Endothelial cell of umbilical vein (primary cell): ENCODE results near the gene TRAPPC2L. TPM values are rescaled to one million over a fixed set of nuclear protein-coding genes. Genes with fewer than 3 reads are reported as not detected.

Experiments used
- BruUV-seq: library from RNA; stranded (reverse); fragments of 400-500 nt; replicated peaks from 2 replicates; lab custom pipeline; 2021; lab: Mats Ljungman, UMichigan
- CTCF ChIA-PET: fragments of 300-600, 350-600 bp; sonication (Branson Sonifier 250); formaldehyde crosslinking; loops from one replicate; lab custom pipeline; 2021; ENCODE audit warnings: antibody characterized with exemption, inconsistent platforms; lab: Charles Lee
- POLR2A ChIA-PET: fragments of 300-600, 350-600 bp; sonication (Branson Sonifier 250); formaldehyde crosslinking; loops from one replicate; lab custom pipeline; 2021; ENCODE audit warnings: antibody characterized with exemption, inconsistent platforms; lab: Charles Lee
- DNase-seq: peaks from one replicate; pipeline ENCODE4 v3.0.0-alpha.2; 2011; ENCODE audit warnings: low read depth, low spot score
- FAIRE-seq: peaks from 2 replicates; lab custom pipeline; 2011; peaks lifted over from hg19 to GRCh38; lab: Jason Lieb, UNC
- H2AFZ ChIP-seq: 2 replicates; pipeline ENCODE4 v1.6.0; 2012; ENCODE audit warnings: low read depth, low read length, control low read depth, inconsistent platforms
- H3K27ac ChIP-seq: 2 replicates; pipeline ENCODE4 v1.5.1; 2011; ENCODE audit warnings: low read depth, mild to moderate bottlenecking, control low read depth, low read length, moderate library complexity; ENCODE audit not compliant: insufficient read depth
- H3K27me3 ChIP-seq, 2 experiments: 2 replicates each; pipeline versions ENCODE4 v1.6.0 to v1.6.1; 2011; ENCODE audit warnings: low read length in 2 of 2, mixed read lengths in 1 of 2; ENCODE audit not compliant: control insufficient read depth in 2 of 2, insufficient read depth in 2 of 2
- H3K36me3 ChIP-seq, 2 experiments: 2 replicates in 1 of 2; 3 replicates in 1 of 2; pipeline ENCODE4 v1.5.1; 2011; ENCODE audit warnings: low read length in 2 of 2, mild to moderate bottlenecking in 1 of 2, moderate library complexity in 1 of 2; ENCODE audit not compliant: control insufficient read depth in 2 of 2, insufficient read depth in 2 of 2; ENCODE audit errors: extremely low read depth in 1 of 2
- H3K4me1 ChIP-seq: 3 replicates; pipeline ENCODE4 v1.5.1; 2011; ENCODE audit warnings: mild to moderate bottlenecking, low read length; ENCODE audit not compliant: control insufficient read depth, insufficient read depth; ENCODE audit errors: extremely low read depth
- H3K4me2 ChIP-seq: 2 replicates; pipeline ENCODE4 v1.6.1; 2011; ENCODE audit warnings: low read length, control low read depth, mixed read lengths; ENCODE audit not compliant: insufficient read depth
- H3K4me3 ChIP-seq, 3 experiments: fragments of 200-600 bp in 1 of 3; sonication (generic), shearing (Covaris generic) in 1 of 3; replicated peaks in 1 of 3; 2 replicates each; pipeline ENCODE4 v1.5.1; 2011 to 2016; ENCODE audit warnings: control low read depth in 3 of 3, low read length in 3 of 3, mild to moderate bottlenecking in 2 of 3, inconsistent platforms in 1 of 3, low read depth in 1 of 3, moderate library complexity in 1 of 3; ENCODE audit not compliant: insufficient read depth in 1 of 3
- H3K79me2 ChIP-seq: 2 replicates; pipeline ENCODE4 v1.6.0; 2012; ENCODE audit warnings: low read length, inconsistent platforms; ENCODE audit not compliant: control insufficient read depth, insufficient read depth
- H3K9ac ChIP-seq: replicated peaks from 2 replicates; pipeline ENCODE3; 2011; ENCODE audit warnings: low read length, control low read depth; ENCODE audit not compliant: insufficient read depth; ENCODE audit errors: extremely low read depth
- H3K9me1 ChIP-seq: replicated peaks from 3 replicates; pipeline ENCODE4 v1.6.0; 2011; ENCODE audit warnings: mild to moderate bottlenecking, low read length; ENCODE audit not compliant: control insufficient read depth, insufficient read depth; ENCODE audit errors: extremely low read depth
- H3K9me3 ChIP-seq: replicated peaks from 2 replicates; pipeline ENCODE4 v1.5.1; 2012; ENCODE audit warnings: low read length, inconsistent platforms; ENCODE audit not compliant: control insufficient read depth, insufficient read depth
- H4K20me1 ChIP-seq: replicated peaks from 2 replicates; pipeline ENCODE3; 2011; ENCODE audit warnings: mild to moderate bottlenecking, low read length; ENCODE audit not compliant: control insufficient read depth, insufficient read depth; ENCODE audit errors: extremely low read depth
- CTCF ChIP-seq, 2 donors: IDR thresholded peaks; 1 replicate in 1 of 2; 2 replicates in 1 of 2; pipeline ENCODE4 v1.5.1; 2011; ENCODE audit warnings: low read length in 2 of 2, mild to moderate bottlenecking in 2 of 2, moderate library complexity in 2 of 2, control low read depth in 1 of 2, inconsistent platforms in 1 of 2, low read depth in 1 of 2; ENCODE audit not compliant: insufficient read depth in 1 of 2; ENCODE audit errors: extremely low read depth in 1 of 2
- EZH2 ChIP-seq: IDR thresholded peaks from 2 replicates; pipeline ENCODE4 v1.6.1; 2012; ENCODE audit warnings: borderline replicate concordance, low read depth, mild to moderate bottlenecking, moderate library complexity, low read length, inconsistent platforms; ENCODE audit not compliant: severe bottlenecking
- FOS ChIP-seq: IDR thresholded peaks from 2 replicates; pipeline ENCODE4 v1.6.1; 2011; ENCODE audit warnings: mild to moderate bottlenecking, low read length, moderate library complexity, borderline replicate concordance; ENCODE audit not compliant: insufficient read depth
- GATA2 ChIP-seq: IDR thresholded peaks from 2 replicates; pipeline ENCODE4 v1.7.0; 2011; ENCODE audit warnings: low read depth, mild to moderate bottlenecking, moderate library complexity, mixed read lengths, low read length; ENCODE audit not compliant: insufficient read length, insufficient read depth
- JUN ChIP-seq: IDR thresholded peaks from 2 replicates; pipeline ENCODE4 v1.6.1; 2011; ENCODE audit warnings: borderline replicate concordance, low read depth; ENCODE audit not compliant: insufficient read length, insufficient read depth
- MAX ChIP-seq: IDR thresholded peaks from 2 replicates; pipeline ENCODE4 v1.6.1; 2011; ENCODE audit not compliant: insufficient read depth, insufficient read length
- MYC ChIP-seq: IDR thresholded peaks from one replicate; pipeline ENCODE4 v1.6.1; 2011; ENCODE audit warnings: mild to moderate bottlenecking, low read depth, low read length
- POLR2A ChIP-seq: IDR thresholded peaks from 2 replicates; pipeline ENCODE4 v1.6.1; 2012; ENCODE audit warnings: low read depth, mild to moderate bottlenecking, control low read depth, low read length
- POLR2AphosphoS5 ChIP-seq: IDR thresholded peaks from 2 replicates; pipeline ENCODE4 v1.6.1; 2012; ENCODE audit warnings: low read depth, mild to moderate bottlenecking, control low read depth, low read length, moderate library complexity; ENCODE audit not compliant: insufficient read depth
- dilution Hi-C: fragments of 300-500 bp; cut with MboI; formaldehyde crosslinking; loops from one replicate; pipeline ENCODE4 v1.15.0; 2019; ENCODE audit warnings: low sequenced_read_pairs; ENCODE audit not compliant: extremely low pct_ligation_motif_present
- intact Hi-C: fragments of 100-400 bp; cut with micrococcal nuclease; formaldehyde crosslinking; loops from one replicate; pipeline ENCODE4 v1.10.0; 2022
- polyA plus RNA-seq, 4 experiments: library from polyadenylated mRNA; depleted of rRNA in 3 of 4; stranded (reverse) in 3 of 4; unstranded in 1 of 4; fragments of >200 nt; gene quantifications; 2 replicates each; pipeline versions ENCODE4 v1.2.1 to v1.2.3, GENCODE V29; 2011 to 2012; ENCODE audit warnings: missing spikeins in 1 of 4
- total RNA-seq: library from RNA; stranded (reverse); gene quantifications from 2 replicates; pipeline ENCODE4 v1.2.3, GENCODE V29; 2021

TRAPPC2L gene
- total and polyA plus RNA-seq, 2 donors (not counting 3 experiments of a cell fraction or from before 2014, with no cell fraction given): 61.9 to 131 TPM

- Histone ChIP-seq H3K9me3 (no peaks in the 10 kb centered on the region), H3K27me3 (no peaks in the 10 kb centered on the region), H3K4me2 (no peak overlapping the region), H3K36me3 (peaks cover 0 to 16% of the 10 kb centered on the region in 2 experiments), H3K9ac (no peak overlapping the region), H3K9me1 (no peaks in the 10 kb centered on the region), H3K4me1 (no peaks in the 10 kb centered on the region), H3K79me2 (no peaks in the 10 kb centered on the region), H3K27ac (no peak overlapping the region), H2AFZ (no peak overlapping the region), H4K20me1 (no peaks in the 10 kb centered on the region), H3K4me3 (no peak overlapping the region)
- dilution Hi-C loops: no loop called here
- ChIA-PET POLR2A (no interaction called here), CTCF (interaction anchor here (1.1 kb wide), 1 partner anchor 17 kb away, joined by 3 read pairs; no protein-coding TSS in a partner anchor)
- intact Hi-C loops: no loop called here
- TF ChIP-seq FOS: no peak
- DNase-seq (no peak), FAIRE-seq (no peak)
- no TSS peak for BruUV-seq
Measured at GRCh38 chr16:88865310-88865709, 8.4 kb downstream of the TRAPPC2L start.

GRCh38 chr16:88865742-88866141 lies 8.8 kb downstream of the TRAPPC2L start:
- no peak overlapping the region for H3K4me3 ChIP-seq
- dilution Hi-C loops: no loop called here
- BruUV-seq: no TSS peak

More at GRCh38 chr16:88865742-88866141, 8.8 kb downstream of the TRAPPC2L start:
- Histone ChIP-seq H3K36me3 (peaks cover 0 to 12% of the 10 kb centered on the region in 2 experiments), H3K9ac (no peak overlapping the region), H3K9me3 (no peaks in the 10 kb centered on the region), H4K20me1 (no peaks in the 10 kb centered on the region), H3K79me2 (no peaks in the 10 kb centered on the region), H2AFZ (no peak overlapping the region), H3K27ac (no peak overlapping the region), H3K9me1 (no peaks in the 10 kb centered on the region), H3K4me2 (no peak overlapping the region), H3K4me1 (no peaks in the 10 kb centered on the region), H3K27me3 (no peaks in the 10 kb centered on the region)
- FAIRE-seq: no peak
- CTCF ChIA-PET: no interaction called here
- no peak for DNase-seq
- POLR2A ChIA-PET: no interaction called here
- intact Hi-C loops: no loop called here
- TF ChIP-seq POLR2A (no peak), POLR2AphosphoS5 (no peak), JUN (no peak), MAX (no peak), EZH2 (no peak), GATA2 (no peak), CTCF (IDR thresholded peaks at IDR 0.05; ENCODE audit: extremely low read depth in 1 of 2, insufficient read depth in 1 of 2, low read depth in 1 of 2, low read length in 2 of 2) (no peak), FOS (no peak), MYC (no peak)
